Mucosa of descending colon (tissue), 3 donors: ENCODE results near the gene CTAG2. TPM values are rescaled to one million over a fixed set of nuclear protein-coding genes. Genes with fewer than 3 reads are reported as not detected.

Experiments used
- ATAC-seq: fragments of 200-7000 bp; cut with Tn5 transposase; one replicate; pipeline ENCODE4 v1.9.1; 2020; ENCODE audit warnings: mild to moderate bottlenecking, moderate library complexity
- DNase-seq, 3 donors: peaks; one replicate each; pipeline ENCODE4 v3.0.0-alpha.2; 2020
- H3K36me3 ChIP-seq: fragments of 200-600 bp; one replicate; pipeline ENCODE4 v1.8.0; 2021; ENCODE audit warnings: low read depth, mild to moderate bottlenecking
- H3K4me1 ChIP-seq: fragments of 200-600 bp; one replicate; pipeline ENCODE4 v1.8.0; 2021; ENCODE audit warnings: low read depth, mild to moderate bottlenecking
- H3K4me3 ChIP-seq: fragments of 200-600 bp; one replicate; pipeline ENCODE4 v1.8.0; 2021; ENCODE audit warnings: mild to moderate bottlenecking
- H3K9me3 ChIP-seq: fragments of 200-600 bp; one replicate; pipeline ENCODE4 v1.8.0; 2021; ENCODE audit warnings: mild to moderate bottlenecking
- intact Hi-C, 2 donors: fragments of 100-400 bp; cut with DNase I in 1 of 2; cut with micrococcal nuclease in 1 of 2; formaldehyde crosslinking; loops; one replicate each; pipeline versions ENCODE4 v1.11.0 to v1.11.1; 2022; cut with DNase I, micrococcal nuclease
- total RNA-seq, 3 donors: library from RNA; stranded (reverse); fragmentation: NEBNext Ultra II Directional in 2 of 3; extraction: Animal tissue kit (Norgen Biotek cat#: 25700) in 2 of 3; gene quantifications; one replicate each; pipeline versions ENCODE4 v1.2.1 to v1.2.4, GENCODE V29; 2021 to 2023
- TF ChIP-seq, protein P1 (sequence below): fragments of 200-600 bp; IDR thresholded peaks from one replicate; pipeline ENCODE4 v1.8.0; 2022; ENCODE audit warnings: antibody characterized with exemption, mild to moderate bottlenecking
- donor health status: DM: no; HTN: no; CAD: no; lungs with moderate emphysema.
- donor health status: DM: no; HTN: no; CAD: no.
- donor health status: DM: no; HTN: yes; CAD: no.

The CTAG2 gene
- total RNA-seq, 3 donors from 2014 or later = not detected

DNA sequence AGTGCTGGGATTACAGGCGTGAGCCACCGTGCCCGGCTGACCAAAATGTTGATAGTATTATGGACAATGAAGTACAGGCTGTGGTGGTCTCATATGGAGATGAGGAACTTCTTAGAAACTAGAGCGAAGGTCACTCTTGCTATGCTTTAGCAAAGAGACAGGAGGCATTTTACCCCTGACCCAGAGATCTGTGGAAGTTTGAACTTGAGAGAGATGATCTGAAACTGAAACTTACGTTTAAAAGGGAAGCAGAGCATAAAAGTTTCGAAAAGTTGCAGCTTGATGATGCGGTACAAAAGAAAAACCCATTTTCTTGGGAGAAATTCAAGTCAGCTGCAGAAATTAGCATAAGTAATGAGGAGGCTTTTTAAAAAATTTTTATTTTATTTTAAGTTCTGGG, 8.5 kb upstream of the CTAG2 start:
- intact Hi-C loops = no loop called here
- H3K4me1 ChIP-seq = no peaks in the 10 kb centered on the region
- no peak overlapping the region for H3K4me3 ChIP-seq
- DNase-seq (no peak), ATAC-seq (no peak)
- H3K36me3 ChIP-seq = no peaks in the 10 kb centered on the region
- TF ChIP-seq, protein P1, sequence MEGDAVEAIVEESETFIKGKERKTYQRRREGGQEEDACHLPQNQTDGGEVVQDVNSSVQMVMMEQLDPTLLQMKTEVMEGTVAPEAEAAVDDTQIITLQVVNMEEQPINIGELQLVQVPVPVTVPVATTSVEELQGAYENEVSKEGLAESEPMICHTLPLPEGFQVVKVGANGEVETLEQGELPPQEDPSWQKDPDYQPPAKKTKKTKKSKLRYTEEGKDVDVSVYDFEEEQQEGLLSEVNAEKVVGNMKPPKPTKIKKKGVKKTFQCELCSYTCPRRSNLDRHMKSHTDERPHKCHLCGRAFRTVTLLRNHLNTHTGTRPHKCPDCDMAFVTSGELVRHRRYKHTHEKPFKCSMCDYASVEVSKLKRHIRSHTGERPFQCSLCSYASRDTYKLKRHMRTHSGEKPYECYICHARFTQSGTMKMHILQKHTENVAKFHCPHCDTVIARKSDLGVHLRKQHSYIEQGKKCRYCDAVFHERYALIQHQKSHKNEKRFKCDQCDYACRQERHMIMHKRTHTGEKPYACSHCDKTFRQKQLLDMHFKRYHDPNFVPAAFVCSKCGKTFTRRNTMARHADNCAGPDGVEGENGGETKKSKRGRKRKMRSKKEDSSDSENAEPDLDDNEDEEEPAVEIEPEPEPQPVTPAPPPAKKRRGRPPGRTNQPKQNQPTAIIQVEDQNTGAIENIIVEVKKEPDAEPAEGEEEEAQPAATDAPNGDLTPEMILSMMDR = no peak
- H3K9me3 ChIP-seq = no peaks in the 10 kb centered on the region

DNA sequence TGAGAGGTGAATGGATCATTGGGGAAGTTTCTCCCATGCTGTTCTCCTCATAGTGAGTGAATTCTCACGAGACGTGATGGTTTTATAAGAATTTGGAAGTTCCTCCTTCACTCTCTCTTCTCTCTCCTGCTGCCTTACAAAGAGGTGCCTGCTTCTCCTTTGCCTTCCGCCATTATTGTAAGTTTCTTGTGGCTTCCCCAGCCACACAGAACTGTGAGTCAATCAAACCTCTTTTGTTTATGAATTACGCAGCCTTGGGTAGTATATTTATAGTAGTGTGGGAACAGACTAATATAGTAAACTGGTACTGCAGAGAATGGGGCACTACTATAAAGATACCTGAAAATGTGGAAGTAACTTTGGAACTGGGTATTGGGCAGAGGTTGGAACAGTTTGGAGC, 7.8 kb upstream of the CTAG2 start:
- ATAC-seq (no peak), DNase-seq (no peak)
- Histone ChIP-seq H3K4me3 (no peak overlapping the region), H3K9me3 (no peaks in the 10 kb centered on the region), H3K4me1 (no peaks in the 10 kb centered on the region), H3K36me3 (no peaks in the 10 kb centered on the region)
- intact Hi-C loops = no loop called here
- TF ChIP-seq, protein P1 = no peak

DNA sequence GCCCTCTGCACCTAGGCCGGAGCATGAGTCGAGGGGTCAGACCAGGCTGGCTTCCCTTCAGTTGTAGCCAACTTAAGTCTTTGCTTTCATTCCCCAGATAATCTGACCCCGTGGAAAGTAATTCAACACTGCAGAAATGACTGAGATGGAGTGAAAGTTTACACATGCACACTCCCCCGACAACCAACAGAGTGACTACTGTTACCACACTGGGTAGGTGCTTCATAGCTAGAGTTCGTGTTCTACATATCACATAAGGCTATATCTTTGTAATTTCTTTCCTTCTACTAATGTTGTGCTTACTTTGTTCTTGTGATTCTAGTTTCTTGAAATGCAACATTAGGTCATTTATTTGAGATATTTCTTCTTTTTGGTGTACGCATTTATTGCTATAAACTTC, 7.2 kb upstream of the CTAG2 start:
- TF ChIP-seq, protein P1 = no peak
- Histone ChIP-seq H3K36me3 (no peaks in the 10 kb centered on the region), H3K9me3 (no peaks in the 10 kb centered on the region), H3K4me3 (no peak overlapping the region), H3K4me1 (no peaks in the 10 kb centered on the region)
- ATAC-seq (no peak), DNase-seq (no peak)
- intact Hi-C loops = no loop called here

DNA sequence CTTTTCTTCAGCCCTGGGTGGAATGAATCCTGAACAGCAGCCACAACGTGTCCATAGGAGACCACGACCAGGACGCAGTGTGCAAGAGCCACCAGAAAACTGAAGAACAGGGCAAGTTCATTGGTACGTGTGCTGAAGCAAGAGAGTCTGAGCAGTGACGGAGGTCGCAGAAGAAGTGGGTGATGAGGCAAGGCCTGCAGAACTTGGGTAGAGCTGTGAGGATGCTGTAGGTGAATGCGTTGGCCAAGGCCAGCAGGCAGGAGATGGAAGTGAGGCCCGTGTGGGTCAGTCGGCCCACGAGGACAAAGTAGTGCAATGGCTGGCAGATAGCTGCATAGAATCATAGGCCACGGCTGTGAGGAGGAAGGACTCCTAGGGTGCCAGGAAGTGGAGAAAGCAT, 5.6 kb upstream of the CTAG2 start:
- Histone ChIP-seq H3K4me1 (no peaks in the 10 kb centered on the region), H3K36me3 (no peaks in the 10 kb centered on the region), H3K4me3 (no peak overlapping the region), H3K9me3 (no peaks in the 10 kb centered on the region)
- intact Hi-C loops = no loop called here
- DNase-seq = peak in 1 of 3 donors; percentile 18
- ATAC-seq = no peak
- TF ChIP-seq, protein P1 = no peak

DNA sequence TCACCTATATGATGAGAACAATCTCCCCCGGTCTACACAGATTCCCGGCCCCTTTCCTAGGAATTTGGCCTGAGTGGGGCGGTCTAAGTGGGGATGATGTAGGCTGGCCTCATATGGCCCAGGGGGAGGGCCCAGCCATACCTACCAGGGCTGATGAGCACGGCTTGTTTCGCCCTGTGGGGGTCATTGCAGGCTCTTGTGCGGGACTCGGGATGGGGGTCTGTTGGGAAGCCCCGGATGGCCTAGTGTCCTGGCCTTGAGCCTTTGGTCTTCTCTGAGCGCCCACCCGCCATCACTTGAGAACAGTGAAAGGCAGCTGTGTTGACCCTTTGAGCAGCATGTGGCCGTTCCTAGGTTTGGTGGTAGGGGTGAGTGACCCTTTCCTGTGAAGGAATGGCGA, 4.8 kb upstream of the CTAG2 start:
- no peak overlapping the region for H3K4me3 ChIP-seq
- no peak for ATAC-seq
- H3K9me3 ChIP-seq = no peaks in the 10 kb centered on the region
- H3K4me1 ChIP-seq = no peaks in the 10 kb centered on the region
- DNase-seq = peak in 1 of 3 donors; percentile 34
- intact Hi-C loops = no loop called here
- TF ChIP-seq, protein P1 = no peak
- no peaks in the 10 kb centered on the region for H3K36me3 ChIP-seq

DNA sequence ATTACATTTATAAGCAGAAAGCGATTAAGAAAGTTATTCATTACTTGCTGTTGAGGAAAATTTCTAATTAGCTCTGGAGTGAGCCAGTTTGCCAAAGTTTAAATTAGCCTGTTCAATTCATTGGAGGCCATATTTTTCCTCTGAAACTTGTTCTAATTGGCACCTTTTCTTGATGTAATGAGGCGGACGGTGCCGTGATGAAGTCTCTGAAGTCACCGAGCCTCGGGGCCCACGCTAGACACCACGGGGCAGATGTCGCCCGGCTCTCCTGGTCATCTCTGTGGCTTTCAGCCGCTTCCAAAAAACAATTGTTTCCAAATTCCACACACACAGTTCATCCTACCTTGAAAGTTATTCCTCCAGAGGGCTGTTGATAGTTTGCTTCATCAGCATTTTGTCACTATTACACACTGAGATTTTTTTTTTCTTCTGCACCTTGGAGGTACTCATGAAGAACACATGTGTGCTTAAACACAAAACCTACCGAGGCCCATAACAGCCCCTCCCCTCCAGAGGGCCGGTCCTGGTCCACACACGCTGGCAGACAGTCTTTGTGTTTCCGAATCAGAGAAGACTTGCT, 3.9 kb upstream of the CTAG2 start:
- ATAC-seq (no peak), DNase-seq (no peak)
- intact Hi-C loops = no loop called here
- TF ChIP-seq, protein P1 = no peak
- Histone ChIP-seq H3K4me3 (no peak overlapping the region), H3K4me1 (no peaks in the 10 kb centered on the region), H3K9me3 (no peaks in the 10 kb centered on the region), H3K36me3 (no peaks in the 10 kb centered on the region)
